ENCODE results near the gene TOX2.

TOX2 gene

DNA sequence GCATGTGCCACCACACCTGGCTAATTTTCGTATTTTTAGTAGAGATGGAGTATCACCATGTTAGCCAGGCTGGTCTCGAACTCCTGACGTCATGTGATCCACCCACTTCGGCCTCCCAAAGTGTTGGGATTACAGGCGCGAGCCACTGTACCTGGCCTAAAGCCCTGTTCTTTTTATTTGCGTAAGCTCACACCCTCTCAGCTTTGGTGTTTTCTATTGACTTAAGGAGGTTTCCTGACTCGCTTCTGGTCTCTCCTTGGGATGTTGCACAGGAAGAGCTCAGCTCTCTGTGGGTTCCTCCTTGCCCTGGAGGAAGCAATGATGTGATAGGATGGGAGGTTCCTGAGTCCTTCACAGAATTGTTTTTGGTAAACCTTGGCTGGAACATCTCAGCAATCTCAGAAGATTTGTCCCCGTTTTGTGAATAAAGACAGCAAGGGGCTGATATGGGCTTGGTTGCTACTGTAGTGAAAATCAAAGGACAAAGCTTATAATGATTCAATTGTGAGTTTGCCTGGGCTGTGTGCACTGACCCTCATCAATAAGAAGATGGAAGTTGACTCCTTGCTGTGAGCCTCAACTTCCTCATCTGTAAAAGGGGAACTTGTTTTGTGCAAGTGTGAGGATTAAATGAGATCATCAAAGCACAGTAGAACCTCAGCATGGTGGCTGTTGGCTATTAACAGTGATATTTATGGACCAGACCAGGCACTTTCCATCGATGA, 27.0 kb downstream of the TOX2 start:
- no peak for DNase-seq

DNA sequence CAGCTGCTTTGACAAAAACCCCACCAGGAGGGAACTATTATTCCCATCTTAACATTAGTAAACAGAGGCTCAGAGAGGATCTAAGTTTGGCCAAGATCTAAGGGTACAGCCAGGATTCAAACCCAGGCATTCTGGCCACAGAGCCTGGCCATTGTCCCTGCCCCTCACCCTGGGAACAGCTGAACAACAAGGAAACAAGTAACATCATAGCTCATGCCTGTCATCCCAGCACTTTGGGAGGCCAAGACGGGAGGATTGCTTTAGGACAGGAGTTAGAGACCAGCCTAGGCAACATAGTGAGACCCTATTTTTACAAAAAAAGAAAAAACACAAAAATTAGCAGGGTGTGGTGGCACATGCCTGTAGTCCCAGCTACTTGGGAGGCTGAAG, 27.5 kb downstream of the TOX2 start:
- no peak for DNase-seq

DNA sequence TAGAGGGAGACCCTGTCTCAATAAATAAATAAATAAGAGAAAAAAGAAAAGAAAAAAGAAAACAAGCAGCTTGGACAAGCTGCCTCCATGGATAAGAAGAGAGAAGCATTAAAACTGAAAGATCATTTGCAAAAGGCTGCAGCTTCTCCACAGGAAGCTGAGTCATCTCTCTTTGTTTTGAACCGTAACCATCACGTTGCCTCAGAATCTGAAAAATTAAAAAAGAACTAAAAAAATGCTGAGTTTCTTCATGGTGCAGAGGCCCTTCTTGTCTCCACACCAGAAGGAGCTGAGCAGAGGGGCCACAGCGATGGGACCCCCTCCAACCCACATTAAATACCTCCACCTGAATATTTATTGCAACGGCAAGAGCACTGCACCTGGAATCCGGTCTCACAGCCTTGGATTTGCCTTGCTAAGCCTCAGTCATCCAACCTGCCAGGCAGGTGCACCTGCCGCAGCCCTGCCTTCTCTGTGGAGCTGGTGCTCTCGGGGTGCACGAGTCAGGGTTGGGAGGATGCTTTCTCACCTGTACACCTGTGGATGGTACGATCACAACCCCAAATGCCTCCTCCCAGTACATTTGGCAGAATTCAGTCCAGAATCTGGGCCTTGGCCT, 28.1 kb downstream of the TOX2 start:
- no peak for DNase-seq

DNA sequence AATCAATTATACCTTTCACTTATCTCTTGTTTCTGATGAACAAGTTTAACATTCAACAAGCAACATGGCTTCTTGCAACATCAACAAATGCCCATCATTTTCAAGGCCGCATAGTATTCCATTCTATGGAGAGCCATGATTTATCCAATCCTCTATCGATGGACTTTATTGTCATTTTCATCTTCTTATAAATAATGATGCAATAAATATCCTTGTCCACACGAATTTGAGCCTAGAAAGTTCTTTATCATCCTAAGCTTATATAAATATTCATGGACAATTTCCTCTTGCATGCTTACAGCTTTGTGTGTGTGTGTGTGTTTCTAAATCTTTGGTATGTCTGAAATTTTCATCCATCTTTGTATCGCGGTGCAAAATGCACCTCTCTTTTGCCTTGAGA, 29.1 kb downstream of the TOX2 start:
- DNase-seq = no peak

DNA sequence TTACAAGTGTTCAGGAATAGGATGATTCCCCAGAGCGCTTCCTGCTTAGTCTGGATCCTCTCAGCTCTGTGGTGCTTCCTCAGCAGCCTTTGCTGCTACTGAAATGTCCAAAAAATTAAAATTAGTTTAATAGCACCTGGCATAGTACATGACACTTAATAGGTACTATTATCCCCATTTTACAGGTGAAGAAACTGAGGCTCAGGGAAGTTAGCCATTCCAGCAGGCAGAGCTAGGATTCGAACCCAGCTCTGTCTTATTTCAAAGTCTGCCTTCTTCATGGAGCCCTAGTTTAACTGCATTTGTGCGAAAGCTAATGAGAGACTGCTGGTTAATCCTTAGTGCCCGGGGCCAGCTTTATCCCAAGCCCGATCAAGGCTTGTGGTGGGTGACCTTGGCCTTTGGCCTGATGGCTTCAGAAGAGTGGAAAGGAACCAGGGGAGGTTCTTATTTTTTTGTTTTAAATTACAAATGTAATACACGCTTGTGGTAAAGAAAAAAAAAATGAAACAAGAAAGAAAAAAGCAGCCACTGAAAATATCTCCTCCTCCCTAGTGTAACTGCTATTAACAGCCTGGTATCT, 30.1 kb downstream of the TOX2 start:
- no peak for DNase-seq

DNA sequence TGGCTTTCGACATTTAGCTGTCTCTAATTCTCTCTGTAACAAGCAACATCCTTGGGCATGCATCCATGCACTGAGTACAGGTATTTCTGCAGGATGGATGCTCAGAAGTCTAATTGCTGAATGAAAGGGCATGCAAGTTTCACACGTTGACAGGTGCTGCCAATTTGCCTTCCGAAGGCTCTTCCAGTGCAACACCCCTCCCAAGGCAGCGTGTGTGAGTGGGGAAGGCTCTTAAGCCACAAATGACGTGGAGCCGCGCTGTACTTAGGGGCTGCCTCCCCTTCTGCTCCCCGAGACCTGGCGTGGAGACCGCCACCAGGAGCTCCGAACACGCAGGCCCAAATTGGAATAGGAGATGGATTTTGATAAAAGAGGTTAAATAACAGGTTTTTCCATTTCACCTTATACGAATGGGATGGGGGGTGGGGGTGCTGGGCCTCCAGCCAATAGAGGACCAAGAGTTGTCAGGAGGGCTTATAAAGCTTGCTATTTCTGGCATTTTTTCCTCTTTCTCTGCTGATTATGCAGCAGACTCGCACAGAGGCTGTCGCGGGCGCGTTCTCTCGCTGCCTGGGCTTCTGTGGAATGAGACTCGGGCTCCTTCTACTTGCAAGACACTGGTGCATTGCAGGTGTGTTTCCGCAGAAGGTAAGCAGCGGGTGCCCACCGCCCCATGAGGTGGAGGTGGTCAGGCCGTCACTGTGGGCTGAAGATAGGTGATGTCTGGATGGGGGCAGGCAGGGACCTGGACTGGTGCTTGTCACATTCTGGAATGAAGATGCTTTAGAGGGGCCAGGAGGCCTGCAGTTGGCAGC, 30.9 kb downstream of the TOX2 start:
- no peak for DNase-seq

DNA sequence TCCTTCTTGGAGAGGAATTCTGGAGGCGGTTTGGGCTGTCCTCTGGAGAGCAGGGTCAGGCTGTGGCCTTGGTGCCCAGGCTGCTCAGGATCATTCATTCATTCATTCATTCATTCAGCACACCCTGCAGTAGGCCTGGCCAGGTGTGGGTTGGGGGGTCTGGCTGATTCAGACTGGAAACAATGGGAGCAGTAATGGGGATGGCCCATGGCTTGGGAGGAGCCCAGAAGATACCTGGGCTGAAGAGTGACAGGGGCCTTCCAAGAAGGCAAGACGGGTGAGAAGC, 31.5 kb downstream of the TOX2 start:
- DNase-seq = no peak

DNA sequence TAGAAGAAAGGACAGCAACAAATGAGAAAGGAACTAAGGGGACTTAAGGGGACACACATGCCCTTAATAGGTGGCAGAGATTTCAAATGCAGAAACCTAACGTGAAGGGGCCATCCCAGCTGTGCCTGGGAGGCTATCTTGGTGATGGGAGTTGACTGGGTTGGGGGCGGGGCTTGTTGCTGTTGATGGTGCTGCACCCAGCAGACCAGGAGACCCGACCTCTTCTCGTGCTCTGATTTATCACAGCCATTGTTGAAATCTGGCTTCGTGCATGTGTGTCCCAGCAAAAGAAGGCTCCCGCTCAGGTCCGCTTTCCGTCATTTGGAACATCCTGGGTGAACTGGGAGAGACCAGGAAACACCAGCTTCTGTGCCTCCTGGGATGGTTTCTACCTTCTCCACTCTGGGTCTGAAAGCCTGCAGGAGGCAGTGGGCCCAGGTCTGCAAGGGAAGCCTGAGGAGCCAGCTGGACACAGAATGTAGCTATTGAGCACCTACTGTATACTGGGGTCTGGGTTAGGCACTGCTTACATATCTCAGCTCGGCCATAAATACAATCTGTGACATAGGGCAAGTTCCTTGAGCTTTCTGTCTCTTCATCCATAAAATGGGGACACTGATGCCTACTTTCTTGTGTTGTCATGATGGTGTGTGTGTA, 32.1 kb downstream of the TOX2 start:
- DNase-seq = no peak

DNA sequence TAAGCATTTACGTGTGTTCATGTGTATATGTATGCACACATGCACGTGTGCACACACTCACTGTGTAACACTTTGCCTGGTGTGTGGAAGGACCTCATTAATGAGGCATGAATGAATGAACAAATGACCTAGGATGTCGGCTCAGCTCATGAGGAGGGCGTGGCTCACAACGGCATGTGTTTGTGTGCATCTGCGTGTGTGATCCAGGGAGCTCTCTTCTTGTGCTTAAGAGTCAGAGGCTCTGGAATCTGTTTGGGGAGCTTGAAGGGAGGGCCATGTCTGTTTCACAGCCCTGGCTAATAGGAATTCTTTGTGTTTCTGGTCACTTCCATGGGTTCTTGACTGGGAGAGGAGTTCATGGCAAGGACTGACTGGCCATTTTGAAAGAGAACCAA, 32.7 kb downstream of the TOX2 start:
- no peak for DNase-seq

DNA sequence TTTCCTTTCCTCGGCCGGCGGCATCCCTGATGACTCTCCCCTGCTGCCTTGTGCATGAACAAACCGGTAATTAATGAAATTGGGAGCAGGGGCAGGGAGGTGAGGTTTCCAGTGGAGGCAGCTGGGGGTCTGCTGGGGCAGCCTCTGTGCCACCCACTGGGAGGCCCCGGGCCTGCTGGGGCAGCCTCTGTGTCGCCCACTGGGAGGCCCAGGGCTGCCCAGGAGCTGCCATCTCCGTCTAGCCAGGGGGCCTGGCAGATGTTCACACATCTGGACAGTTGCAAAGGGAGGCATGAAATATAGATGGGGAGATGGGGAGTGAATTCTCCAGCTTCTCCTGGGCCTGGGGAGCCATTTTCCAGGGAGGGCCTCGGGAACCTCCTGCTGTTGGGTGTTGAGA, 33.8 kb downstream of the TOX2 start:
- no peak for DNase-seq

DNA sequence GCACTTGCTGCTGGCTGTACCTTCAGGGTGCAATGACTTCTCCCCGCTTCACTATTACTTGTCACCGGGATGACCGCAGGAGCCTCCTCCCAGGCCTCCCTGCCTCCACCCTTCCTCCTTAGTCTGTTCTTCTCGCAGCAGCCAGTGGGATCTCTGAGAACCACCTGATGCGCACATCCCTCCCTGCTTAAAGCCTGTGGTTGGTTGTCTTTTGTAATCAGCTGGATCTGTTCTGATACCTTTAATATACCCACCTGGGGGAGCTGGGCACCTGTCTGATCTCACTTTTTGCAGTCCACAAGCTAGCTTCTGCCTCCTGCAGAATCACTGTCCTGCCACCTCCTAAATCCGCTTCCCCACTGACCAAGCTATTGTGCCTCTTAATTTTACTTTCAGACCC, 34.6 kb downstream of the TOX2 start:
- no peak for DNase-seq

DNA sequence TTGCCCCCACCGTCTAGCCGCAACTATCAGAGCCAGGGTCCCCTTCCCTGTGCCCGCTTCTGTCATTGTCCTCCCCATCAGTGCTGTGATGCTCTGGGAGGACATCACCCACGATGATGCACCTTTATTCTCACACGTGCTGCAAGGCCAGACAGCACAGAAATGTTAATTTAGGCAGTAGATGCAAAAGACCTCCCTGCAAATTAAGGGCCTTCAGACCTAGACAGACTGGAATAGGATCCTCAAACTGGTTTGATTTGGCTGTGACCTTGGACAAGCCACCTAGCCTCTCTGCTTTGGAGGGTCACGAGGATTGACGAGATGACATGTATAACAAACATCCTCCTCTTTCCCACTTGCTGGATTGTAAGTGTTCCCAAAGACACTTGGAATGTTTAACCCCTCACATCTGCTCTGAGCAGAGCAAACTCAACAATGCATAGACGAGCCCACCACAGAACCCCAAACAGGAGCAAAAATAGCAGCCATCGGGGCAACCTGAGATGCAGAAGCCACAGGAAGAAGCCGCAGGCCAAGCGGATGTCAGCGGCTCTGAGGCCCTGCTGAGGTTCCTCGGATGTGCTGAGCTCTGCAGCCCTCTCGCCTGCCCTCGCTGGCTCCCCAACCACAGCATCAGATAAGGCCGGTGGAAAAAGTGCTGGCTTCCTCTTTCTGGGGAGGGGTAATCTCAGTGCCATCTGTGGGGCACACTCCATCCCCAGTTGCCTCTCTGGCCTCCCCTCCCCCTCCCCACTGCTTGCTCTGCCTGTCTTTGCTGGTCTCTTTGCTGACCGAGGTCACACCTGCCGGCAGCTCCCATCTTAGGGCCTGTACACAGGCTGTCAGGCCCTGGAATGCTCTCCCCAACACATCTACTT, 35.3 kb downstream of the TOX2 start:
- peak; percentile 82 for DNase-seq

DNA sequence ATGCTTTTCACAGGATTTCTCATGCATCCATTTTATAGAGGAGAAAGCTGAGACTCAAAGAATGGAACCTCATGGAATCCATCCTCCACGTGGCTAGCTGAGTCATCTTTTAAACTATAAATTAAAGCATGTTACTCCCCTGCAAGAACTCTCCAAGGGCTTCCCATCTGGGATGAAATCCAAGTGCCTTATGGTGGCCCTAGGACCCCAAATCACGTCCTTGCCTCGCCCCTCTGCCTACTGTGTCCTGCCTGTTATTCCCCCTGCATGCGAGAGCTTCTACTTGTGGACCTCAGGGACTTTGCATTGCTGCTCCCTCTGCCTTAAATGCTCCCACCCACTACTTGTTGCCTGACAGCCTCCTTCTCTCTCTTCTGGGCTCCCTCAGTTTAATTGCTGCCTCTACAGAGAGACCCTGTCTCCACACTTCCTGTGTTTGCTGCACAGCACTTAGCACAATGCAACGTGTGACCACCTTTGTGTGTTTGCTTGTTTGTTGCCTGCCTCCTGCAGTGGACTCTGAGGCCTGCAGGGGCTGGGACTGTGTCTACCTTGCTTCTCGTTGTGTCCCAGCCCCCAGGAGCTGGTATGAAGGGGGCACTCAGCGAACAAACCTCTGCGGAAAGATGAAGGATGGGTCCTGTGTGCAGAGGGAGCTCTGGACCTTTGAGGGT, 39.4 kb downstream of the TOX2 start:
- no peak for DNase-seq

DNA sequence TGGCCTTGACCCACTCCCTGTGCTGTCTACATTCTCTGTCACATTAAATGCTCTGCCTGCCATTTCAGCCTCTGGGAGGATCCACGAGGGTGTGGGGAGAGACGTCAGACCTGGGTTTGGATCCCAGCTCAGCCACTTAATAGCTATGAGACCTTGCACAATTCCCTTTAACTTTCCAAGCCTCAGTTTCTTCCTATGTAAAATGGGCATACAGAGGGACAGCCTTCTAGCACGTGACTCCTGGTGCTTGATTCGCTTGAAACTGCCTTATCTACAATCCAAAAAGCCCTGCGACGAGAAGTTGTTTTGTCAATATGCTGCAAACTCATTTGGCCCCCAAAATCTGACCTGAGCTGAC, 40.0 kb downstream of the TOX2 start:
- DNase-seq = no peak

DNA sequence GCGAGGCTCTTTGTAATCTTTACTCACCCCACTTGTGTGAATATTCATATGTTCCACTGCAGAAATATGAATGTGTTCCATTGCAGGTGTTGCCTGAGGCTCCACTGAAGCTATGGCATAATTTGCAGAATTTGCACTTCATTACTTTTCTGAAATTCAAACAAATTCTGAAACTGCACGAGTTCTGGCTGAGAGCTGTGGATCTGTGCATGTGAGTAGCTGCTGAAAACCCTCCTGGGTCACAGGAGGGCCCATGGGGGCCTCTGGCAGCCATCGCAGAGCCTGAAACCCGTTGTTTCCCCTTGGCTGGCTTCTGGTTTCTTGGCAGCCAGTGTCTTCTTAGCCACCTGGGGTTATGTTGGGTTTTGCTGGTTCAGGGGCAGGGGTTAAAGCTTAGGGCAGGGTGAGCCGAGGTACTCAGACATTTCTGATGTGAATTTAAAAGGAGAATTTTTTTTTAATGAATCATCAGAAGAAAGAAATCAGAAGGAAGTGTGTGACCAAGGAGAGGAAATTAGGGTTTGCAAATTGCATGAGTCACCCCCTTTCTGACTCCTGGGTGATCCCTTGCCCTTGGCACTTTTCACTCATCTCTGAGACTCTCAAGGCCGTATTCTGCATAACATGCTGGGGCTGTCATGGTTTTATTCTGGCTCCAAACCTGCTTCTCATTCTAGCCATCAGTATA, 40.6 kb downstream of the TOX2 start:
- peak; percentile 73 for DNase-seq

DNA sequence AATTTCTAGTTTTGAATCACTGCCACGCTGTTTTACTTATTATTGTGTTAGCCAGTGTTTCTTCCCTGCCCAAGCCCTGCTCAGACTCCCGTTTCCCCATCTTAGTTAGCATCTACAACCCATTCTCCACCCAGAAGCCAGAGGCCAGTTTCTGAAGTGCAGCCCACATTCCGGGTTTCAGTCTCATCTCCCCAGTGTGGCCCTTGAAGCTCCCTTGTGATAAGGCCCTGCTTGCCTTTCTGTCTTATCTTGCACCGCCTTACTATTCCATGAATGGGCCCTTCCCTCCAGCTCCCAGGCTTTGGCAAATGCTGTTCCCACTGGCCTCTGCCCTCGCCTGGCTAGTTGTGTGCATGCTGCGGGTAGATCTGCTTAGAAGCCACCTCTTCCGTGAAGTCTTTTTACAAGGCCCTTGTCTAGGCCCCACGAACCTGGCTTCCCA, 41.1 kb downstream of the TOX2 start:
- no peak for DNase-seq

DNA sequence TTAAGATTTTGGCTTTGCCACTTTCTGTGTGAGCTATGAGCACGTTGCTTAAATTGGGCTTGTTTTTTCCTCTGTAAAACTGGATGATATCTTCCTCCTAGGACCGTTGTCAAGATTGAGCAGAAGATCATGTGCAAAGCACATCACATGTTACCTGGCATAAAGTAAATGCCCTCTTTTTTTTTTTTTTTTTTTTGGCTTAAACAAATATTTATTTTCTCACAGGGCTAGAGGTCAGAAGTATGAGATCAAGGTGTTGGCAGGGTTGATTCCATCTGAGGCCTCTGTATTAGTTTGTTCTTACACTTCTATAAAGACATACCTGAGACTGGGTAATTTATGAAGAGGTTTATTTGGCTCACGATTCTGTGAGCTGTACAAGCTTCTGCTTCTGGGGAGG, 42.7 kb downstream of the TOX2 start:
- DNase-seq = no peak

DNA sequence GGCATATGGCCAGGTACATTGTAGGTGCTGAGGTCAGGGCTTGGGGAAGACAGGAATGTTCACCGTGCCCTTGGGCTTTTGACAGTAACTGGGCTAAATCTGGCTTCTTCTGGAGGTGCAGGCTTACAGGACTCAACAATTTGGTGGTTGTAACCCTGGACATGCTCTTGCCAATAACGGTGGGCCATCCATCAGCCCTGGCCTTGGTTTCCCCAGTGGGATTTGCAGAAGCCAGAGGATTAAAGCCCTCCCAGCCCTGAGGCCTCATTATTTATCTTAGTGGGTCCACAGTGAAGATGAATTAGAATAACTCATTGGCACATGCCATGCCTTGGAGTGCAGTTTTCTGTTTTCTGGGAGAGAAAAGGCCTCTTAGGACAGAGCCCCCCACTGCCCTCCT, 44.0 kb downstream of the TOX2 start:
- no peak for DNase-seq

DNA sequence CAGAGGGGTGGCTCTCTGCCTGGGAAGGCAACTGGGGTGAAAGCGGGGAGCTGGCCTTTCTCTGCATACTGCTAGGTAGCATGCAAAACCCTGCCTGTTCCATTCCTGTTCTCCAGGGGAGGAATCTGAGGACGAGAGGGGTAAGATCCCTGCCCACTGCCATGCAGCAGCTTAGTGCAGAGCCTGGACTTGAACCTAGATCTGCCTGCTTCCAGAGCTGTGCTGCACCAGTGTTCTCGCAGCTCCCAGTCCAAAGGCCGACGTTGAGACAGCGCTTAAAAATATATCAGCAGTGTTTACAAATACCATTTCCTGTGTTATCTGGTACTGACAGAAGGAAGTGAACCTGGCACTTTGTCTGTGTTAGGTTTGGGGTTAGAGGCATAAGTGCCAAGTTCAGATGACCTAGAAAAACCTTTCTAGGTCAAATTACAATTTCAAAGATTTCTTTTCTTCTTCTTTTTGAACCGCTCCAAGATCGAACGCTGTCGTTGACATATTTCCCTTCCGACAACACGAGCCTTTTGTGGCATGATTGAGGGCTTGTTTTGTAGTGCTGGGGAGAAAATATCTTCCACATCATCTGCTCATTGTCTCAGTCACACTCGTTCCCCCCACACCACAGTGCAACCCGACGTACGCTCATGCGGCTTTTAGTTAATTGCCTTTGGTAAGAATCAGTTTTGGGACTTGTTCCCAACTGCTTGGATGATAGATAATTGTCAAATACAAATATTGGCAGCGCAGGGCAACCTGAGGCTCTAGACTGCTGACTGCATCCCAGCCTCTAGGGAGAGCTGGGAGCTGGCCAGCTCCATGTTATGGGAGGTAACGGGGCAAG, 44.6 kb downstream of the TOX2 start:
- DNase-seq = no peak

DNA sequence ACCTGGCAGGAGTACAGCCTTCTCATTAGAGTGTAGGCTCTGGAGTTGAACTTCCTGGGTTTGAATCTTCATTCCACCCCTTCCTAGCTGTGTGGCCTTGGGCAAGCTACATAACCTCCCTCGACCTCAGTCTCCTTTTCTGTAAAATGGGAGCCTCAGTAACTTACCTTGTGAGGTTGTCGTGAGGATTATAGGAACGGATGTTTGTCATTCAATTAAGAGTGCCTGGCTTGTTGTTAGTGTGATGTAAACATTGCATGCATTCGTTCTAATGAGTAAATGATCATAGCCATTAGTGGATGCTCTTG, 45.2 kb downstream of the TOX2 start:
- no peak for DNase-seq

DNA sequence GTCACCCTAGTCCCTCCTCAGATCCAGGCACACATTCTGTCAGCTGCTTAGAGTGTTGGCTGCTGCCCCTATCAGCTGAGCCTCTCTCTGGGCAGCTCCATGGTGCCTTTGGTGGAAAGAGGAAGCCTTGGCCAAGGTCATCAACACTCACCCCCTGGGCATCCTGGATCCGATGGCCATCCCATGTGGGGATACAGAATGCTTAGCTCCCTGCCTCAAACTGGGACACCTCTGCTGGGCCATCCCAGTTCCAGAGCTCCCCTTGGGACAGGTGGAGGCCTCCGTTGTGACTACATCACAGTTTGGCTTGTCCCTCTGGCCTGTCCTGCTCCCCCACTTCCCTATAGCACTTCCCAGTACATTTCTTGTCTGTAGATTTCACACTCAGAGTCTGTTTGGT, 45.6 kb downstream of the TOX2 start:
- no peak for DNase-seq
